ACC112 (cell line): Measurements from ENCODE around the gene FEN1.

Experiments
- H2AFZ ChIP-seq: fragments of 200-600 bp; sonication (generic); one replicate; pipeline ENCODE4 v1.6.0; 2017; ENCODE audit warnings: antibody characterized with exemption, low read length; ENCODE audit not compliant: unreplicated experiment
- H3K27ac ChIP-seq: fragments of 200-600 bp; sonication (generic); 2 replicates; pipeline ENCODE4 v1.5.1; 2014; ENCODE audit warnings: low read depth, mild to moderate bottlenecking, antibody characterized with exemption, low read length, moderate library complexity
- H3K27me3 ChIP-seq: fragments of 200-600 bp; sonication (generic); 2 replicates; pipeline ENCODE4 v1.6.1; 2014; ENCODE audit warnings: mild to moderate bottlenecking, antibody characterized with exemption, low read length, moderate library complexity, mixed read lengths; ENCODE audit not compliant: insufficient read depth
- H3K36me3 ChIP-seq: fragments of 200-600 bp; sonication (generic); 2 replicates; pipeline ENCODE4 v1.6.1; 2016; ENCODE audit warnings: mild to moderate bottlenecking, antibody characterized with exemption, low read length, moderate library complexity, mixed read lengths; ENCODE audit not compliant: insufficient read depth
- H3K4me1 ChIP-seq: fragments of 200-600 bp; sonication (generic); one replicate; pipeline ENCODE4 v1.6.1; 2016; ENCODE audit warnings: low read length, mixed read lengths; ENCODE audit not compliant: insufficient read depth, unreplicated experiment, control insufficient read depth
- H3K4me3 ChIP-seq: fragments of 200-600 bp; sonication (generic); 2 replicates; pipeline ENCODE4 v1.5.1; 2014; ENCODE audit warnings: mild to moderate bottlenecking, low read depth, low read length
- H3K79me2 ChIP-seq: fragments of 200-600 bp; sonication (generic); one replicate; pipeline ENCODE4 v1.6.0; 2016; ENCODE audit warnings: low read length; ENCODE audit not compliant: control insufficient read depth, unreplicated experiment, insufficient read depth

Gene FEN1

DNA sequence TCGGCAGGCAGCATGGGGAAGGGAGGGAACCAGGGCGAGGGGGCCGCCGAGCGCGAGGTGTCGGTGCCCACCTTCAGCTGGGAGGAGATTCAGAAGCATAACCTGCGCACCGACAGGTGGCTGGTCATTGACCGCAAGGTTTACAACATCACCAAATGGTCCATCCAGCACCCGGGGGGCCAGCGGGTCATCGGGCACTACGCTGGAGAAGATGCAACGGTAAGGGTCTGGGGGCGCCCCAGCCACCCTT lies 35.6 kb downstream of the FEN1 start:
- peaks cover 33% of the 10 kb centered on the region for H3K79me2 ChIP-seq
- H3K27ac ChIP-seq, result no peak overlapping the region
- no peak overlapping the region for H2AFZ ChIP-seq

DNA sequence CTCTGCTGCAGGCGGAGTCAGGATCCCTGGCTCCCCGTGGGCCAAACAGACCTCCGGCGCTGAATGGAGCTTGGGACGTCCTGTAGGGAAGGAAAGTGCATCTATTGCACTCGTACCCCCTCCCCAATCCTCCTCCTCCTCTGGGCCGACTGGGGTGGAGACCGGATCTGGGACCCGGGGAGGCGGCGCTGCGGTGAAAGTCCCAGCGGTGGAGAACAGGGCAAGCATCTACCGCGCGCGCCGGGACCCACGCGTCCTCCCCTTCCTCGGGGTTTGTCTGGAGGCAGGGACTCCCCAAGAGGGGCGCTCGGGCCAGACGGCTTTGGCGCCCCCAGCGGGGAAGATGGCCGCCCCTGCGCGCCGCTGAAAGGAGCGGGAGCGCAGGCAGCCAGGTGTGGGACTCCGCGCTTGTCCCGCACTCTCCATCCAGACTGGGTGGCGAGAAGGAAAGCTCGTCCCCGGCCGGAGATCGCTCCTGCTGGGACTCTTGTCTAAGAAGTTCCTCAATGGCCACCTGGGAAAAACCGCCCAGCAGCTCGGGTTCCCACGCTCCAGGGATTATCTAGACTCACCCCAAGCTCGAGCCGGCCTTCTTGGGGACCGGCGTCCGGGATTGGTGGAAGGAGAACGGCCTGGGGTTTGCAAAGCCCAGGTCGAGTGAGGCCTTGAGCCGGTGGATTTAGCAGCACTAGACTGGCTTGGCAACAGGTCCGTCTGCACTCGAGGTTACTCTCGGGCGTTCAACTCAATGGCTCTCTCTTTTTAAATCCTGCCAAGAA lies 36.1 kb downstream of the FEN1 start:
- H3K4me3 ChIP-seq, result peak overlapping the region; percentile 88
- H3K79me2 ChIP-seq, result peaks cover 33% of the 10 kb centered on the region
- H3K36me3 ChIP-seq, result no peaks in the 10 kb centered on the region
- no peak overlapping the region for H3K27ac ChIP-seq
- H2AFZ ChIP-seq, result peak overlapping the region; percentile 29
- peaks cover 21% of the 10 kb centered on the region for H3K4me1 ChIP-seq
- no peaks in the 10 kb centered on the region for H3K27me3 ChIP-seq

More for the DNA sequence above, 35.6 kb downstream of the FEN1 start:
- Histone ChIP-seq H3K4me3 (peak overlapping the region; percentile 88), H3K4me1 (peaks cover 17% of the 10 kb centered on the region), H3K36me3 (no peaks in the 10 kb centered on the region), H3K27me3 (no peaks in the 10 kb centered on the region)

DNA sequence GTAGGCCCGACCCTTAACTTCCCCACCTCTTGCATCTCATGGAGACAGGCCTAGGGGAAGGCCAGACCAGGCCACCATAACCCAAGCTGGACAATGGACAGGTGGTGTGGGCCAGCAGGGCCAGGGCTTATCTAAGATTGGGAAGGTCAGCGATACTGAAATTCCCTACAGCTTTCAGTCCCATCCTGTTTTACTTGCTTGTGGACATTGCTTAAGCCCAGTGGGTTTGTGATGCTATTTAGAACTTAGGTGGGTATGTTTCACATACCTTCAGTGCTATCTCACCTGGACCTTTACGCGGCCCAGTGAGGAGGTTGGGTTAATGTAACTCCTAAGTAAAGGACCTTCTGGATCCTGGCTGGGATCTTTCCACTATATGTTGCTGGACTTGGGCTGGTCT lies 37.1 kb downstream of the FEN1 start:
- Histone ChIP-seq H3K27me3 (no peaks in the 10 kb centered on the region), H3K4me1 (peaks cover 30% of the 10 kb centered on the region), H2AFZ (no peak overlapping the region), H3K4me3 (peak overlapping the region; percentile 88), H3K36me3 (no peaks in the 10 kb centered on the region), H3K27ac (no peak overlapping the region), H3K79me2 (peaks cover 33% of the 10 kb centered on the region)

DNA sequence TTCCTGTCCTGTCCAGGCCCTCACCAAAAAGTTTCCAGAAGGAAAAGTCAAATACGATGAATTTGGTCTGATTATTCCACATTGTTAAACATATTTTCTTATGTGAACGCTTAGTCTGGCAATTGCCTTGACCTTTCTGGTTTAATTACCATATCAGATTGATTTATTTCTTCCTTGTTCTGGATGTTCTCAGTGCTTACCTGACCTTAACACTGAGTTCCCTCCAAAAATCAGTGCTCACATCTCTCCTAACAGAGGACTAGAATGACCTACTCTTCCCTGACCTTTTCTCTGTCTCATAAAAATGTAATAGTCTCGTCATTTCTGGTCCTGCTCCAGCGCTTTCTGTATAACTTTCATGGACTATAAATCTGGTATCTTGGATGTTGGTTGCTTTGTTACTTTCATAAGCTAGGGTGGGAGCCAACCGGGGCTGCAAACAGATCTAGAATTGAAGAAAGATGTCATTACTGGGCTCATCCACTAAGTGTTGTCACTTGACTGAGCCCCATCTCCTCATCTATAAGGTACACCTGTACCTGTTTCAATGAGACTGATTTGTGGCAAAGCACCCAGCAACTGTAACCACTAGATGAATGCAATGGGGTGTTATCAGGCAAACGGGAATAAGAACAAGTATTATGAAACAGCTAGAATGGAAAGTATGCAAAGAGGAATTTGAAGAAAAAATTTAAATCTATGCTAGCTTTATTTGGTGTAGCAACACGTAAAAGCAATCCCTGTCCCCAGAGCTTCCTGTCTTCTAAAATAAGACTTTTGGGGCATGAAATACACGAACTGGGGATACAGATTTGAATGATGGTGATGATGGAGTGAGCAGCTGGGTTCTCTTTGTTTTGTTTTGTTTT lies 37.8 kb downstream of the FEN1 start:
- peaks cover 33% of the 10 kb centered on the region for H3K79me2 ChIP-seq
- no peak overlapping the region for H3K27ac ChIP-seq

DNA sequence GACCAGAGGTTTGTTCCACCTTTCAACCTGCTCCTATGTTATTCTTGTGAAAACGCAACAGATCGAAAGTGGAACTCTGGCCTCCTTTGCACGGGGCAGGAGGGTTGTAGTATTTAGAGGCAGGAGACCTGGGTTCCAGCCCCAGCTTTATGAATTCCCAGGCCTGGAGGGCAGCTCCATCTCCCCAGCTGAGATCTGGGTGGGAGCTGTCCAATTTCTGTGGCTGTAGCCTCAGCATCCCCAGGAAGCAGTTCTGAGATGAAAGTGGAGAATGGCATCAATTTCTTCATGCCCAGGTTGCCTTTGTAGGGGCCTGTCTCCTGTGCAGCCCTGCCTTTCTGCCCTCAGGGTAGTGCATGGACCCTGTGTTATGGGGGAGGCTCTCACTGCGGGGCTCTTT lies 39.5 kb downstream of the FEN1 start:
- no peak overlapping the region for H3K4me3 ChIP-seq
- H3K4me1 ChIP-seq, result peaks cover 41% of the 10 kb centered on the region

More for the DNA sequence above, 37.8 kb downstream of the FEN1 start:
- H3K4me1 ChIP-seq, result peaks cover 36% of the 10 kb centered on the region
- H3K36me3 ChIP-seq, result no peaks in the 10 kb centered on the region
- H3K4me3 ChIP-seq, result peak overlapping the region; percentile 88
- no peak overlapping the region for H2AFZ ChIP-seq
- no peaks in the 10 kb centered on the region for H3K27me3 ChIP-seq

DNA sequence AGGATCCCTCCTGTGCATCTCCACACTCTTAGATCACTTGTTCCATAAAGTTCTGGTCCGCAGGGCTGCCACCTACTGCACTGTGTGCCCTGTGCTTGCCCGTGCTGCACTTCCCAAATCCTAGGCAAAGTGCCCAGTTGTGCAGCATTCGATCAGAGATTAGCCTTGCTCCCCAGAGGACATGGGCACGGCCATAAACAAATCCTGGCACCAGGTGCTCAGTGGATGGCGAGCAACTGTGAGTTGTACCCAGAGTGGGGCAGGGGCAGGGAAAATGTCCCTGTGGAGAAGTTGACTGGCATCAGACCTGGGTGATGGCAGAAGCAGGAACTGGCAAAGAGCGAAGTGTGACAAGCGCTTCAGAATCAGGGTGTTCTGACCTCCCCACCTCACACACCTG lies 40.0 kb downstream of the FEN1 start:
- Histone ChIP-seq H3K4me3 (no peak overlapping the region), H2AFZ (no peak overlapping the region), H3K27ac (no peak overlapping the region), H3K4me1 (peaks cover 41% of the 10 kb centered on the region), H3K27me3 (no peaks in the 10 kb centered on the region), H3K79me2 (peaks cover 33% of the 10 kb centered on the region), H3K36me3 (no peaks in the 10 kb centered on the region)

More for the DNA sequence above, 39.5 kb downstream of the FEN1 start:
- Histone ChIP-seq H2AFZ (no peak overlapping the region), H3K27ac (no peak overlapping the region), H3K27me3 (no peaks in the 10 kb centered on the region), H3K36me3 (no peaks in the 10 kb centered on the region), H3K79me2 (peaks cover 33% of the 10 kb centered on the region)

DNA sequence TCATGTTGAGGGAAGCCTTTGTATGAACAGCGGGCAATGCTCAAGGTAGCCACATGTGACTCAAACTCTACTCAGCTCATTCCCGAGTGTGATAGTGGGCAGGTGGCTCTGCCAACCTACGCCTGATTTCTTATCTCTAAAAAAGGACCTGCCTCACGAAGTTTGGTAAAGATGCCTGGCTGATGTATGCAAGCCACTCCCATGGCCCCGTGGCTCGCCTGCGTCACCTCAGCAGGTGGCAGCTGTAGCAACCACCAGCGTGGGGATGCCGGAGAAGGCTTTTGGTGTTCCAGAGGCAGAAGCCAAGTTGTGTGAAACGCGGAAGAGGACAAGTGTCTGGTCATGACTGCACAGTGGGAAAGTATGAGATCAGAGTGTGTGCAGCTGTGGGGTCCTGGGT lies 40.8 kb downstream of the FEN1 start:
- Histone ChIP-seq H3K36me3 (0 out of 2 replicates have a peak, but pooled peaks cover 5% of the 10 kb centered on the region), H3K4me1 (peaks cover 41% of the 10 kb centered on the region), H2AFZ (no peak overlapping the region), H3K4me3 (no peak overlapping the region), H3K27me3 (no peaks in the 10 kb centered on the region), H3K27ac (no peak overlapping the region), H3K79me2 (peaks cover 33% of the 10 kb centered on the region)

DNA sequence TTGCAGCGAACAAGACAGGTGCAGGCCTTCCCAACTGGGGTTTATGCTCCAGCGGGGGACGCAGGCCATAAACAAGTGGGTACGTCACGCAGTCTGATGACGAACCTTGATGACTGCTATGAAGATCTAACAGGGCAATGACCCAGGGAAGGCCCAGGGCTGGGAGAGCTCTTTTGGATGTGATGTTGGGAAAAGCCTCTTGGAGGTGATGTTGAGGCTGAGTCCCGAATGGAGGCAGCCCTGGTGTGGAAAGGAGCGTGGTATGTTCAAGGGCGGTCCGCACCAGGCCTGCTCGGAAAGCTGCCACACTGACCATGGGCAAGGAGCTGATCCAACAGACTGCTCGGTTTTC lies 41.2 kb downstream of the FEN1 start:
- Histone ChIP-seq H3K4me3 (no peak overlapping the region), H3K4me1 (peaks cover 41% of the 10 kb centered on the region), H3K27me3 (no peaks in the 10 kb centered on the region), H3K27ac (peak overlapping the region; percentile 70; the same call in 1 of the 2 replicates), H2AFZ (no peak overlapping the region), H3K36me3 (0 out of 2 replicates have a peak, but pooled peaks cover 5% of the 10 kb centered on the region), H3K79me2 (peaks cover 31% of the 10 kb centered on the region)

DNA sequence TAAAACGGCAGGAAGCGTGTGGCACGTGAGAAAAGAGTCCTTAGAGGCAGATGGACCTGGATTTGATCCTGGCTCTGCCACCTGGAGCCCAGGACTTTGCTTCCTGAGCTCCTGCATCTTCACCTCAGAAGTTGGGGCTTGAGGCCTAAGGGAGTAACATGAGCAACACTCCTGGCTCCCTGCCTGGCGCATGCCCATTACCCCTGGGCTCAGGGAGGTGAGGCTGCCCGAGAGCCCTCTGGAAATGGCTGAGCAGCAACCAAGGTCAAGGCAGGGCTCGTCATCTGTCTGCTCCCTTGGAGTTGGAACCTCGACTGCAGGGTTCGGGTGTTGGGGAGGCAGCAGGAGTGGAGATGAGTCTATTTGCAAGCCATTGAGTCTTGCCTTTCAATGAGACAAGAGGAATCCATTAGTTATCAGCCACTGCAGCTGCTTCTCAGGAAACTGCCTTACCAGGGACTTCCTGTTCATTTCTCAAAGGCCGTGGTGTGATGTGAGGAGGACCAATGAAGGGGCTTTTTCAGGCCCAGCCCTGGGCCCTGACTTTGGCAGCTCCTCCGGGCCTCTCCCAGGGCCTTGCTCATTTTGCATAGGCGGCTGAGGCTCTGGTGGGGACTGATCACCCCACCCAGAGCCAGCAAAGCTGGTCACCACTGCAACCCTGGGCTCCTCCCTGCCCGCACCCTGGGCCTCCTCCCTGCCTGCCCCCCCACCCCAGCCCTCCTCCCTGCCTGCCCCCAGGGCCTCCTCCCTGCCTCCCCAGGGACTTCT lies 41.8 kb downstream of the FEN1 start:
- Histone ChIP-seq H3K4me1 (peaks cover 36% of the 10 kb centered on the region), H3K27ac (peak overlapping the region; percentile 70), H3K27me3 (no peaks in the 10 kb centered on the region), H3K79me2 (peaks cover 25% of the 10 kb centered on the region), H3K4me3 (no peak overlapping the region), H2AFZ (no peak overlapping the region), H3K36me3 (peaks cover 5% of the 10 kb centered on the region; the same call in 1 of the 2 replicates)

DNA sequence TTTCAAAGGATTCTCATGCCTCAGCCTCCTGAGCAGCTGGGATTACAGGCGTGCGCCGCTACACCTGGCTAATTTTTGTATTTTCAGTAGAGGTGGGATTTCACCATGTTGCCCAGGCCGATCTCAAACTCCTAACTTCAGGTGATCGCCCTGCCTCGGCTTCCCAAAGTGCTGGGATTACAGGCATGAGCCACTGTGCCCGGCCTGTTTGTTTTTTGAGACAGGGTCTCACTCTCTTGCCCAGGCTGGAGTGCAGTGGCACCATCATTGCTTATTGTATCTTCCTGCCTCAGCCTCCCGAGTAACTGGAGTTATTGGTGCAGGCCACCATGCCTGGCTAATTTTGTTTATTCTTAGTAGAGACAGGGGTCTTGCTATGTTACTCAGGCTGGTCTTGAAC lies 43.5 kb downstream of the FEN1 start:
- H3K79me2 ChIP-seq, result peaks cover 9% of the 10 kb centered on the region
- H2AFZ ChIP-seq, result no peak overlapping the region
- H3K27me3 ChIP-seq, result no peaks in the 10 kb centered on the region
- peaks cover 25% of the 10 kb centered on the region for H3K4me1 ChIP-seq
- peaks cover 17% of the 10 kb centered on the region; the same call in 1 of the 2 replicates for H3K36me3 ChIP-seq
- H3K4me3 ChIP-seq, result no peak overlapping the region
- no peak overlapping the region for H3K27ac ChIP-seq
